ENCODE data around the gene EYA2. TPM values are rescaled to one million over a fixed set of nuclear protein-coding genes. Genes with fewer than 3 reads are reported as not detected.

EYA2 gene
- total and polyA plus RNA-seq, 5 experiments from 2014 or later: not detected

- Mint-ChIP-seq H3K27ac (peak overlapping the region in 1 of 10 donors; percentile 85), H3K4me3 (no peak overlapping the region), H3K36me3 (peaks cover 0 to 2% (median 0%) of the 10 kb centered on the region in 3 donors), H3K9me3 (peaks cover 0 to 7% (median 0%) of the 10 kb centered on the region in 9 donors), H3K4me1 (peaks cover 0 to 2% (median 0%) of the 10 kb centered on the region in 4 donors), H3K27me3 (peaks cover 4 to 33% (median 11%) of the 10 kb centered on the region in 5 donors)
- DNase-seq (no peak), ATAC-seq (no peak)
- POLR2A ChIA-PET: no interaction called here
Measured at GRCh38 chr20:46965477-46965876, 70.8 kb downstream of the EYA2 start.

- Mint-ChIP-seq H3K4me1 (peaks cover 0 to 6% (median 1%) of the 10 kb centered on the region in 4 donors), H3K9me3 (peaks cover 0 to 5% (median 0%) of the 10 kb centered on the region in 9 donors), H3K4me3 (no peak overlapping the region), H3K36me3 (peaks cover 0 to 2% (median 0%) of the 10 kb centered on the region in 3 donors), H3K27me3 (peaks cover 1 to 54% (median 8%) of the 10 kb centered on the region in 5 donors), H3K27ac (no peak overlapping the region)
- DNase-seq (no peak), ATAC-seq (no peak)
- POLR2A ChIA-PET: no interaction called here
Measured at GRCh38 chr20:46967646-46968045, 73.0 kb downstream of the EYA2 start.

GRCh38 chr20:46970937-46971630 is 76.4 kb downstream of the EYA2 start:
- Mint-ChIP-seq H3K27me3 (peaks cover 1 to 44% (median 11%) of the 10 kb centered on the region in 5 donors), H3K4me1 (peaks cover 0 to 6% (median 1%) of the 10 kb centered on the region in 4 donors), H3K4me3 (no peak overlapping the region), H3K27ac (no peak overlapping the region), H3K36me3 (peaks cover 0 to 2% (median 0%) of the 10 kb centered on the region in 3 donors), H3K9me3 (peaks cover 0 to 5% (median 0%) of the 10 kb centered on the region in 9 donors)
- DNase-seq (peak in 1 of 10 donors; percentile 3), ATAC-seq (no peak)
- POLR2A ChIA-PET: no interaction called here

- ATAC-seq (no peak), DNase-seq (no peak)
- Mint-ChIP-seq H3K4me1 (peaks cover 0 to 6% (median 2%) of the 10 kb centered on the region in 4 donors), H3K27me3 (peaks cover 4 to 61% (median 24%) of the 10 kb centered on the region in 5 donors), H3K27ac (no peak overlapping the region), H3K9me3 (peaks cover 0 to 3% (median 0%) of the 10 kb centered on the region in 9 donors), H3K36me3 (no peaks in the 10 kb centered on the region), H3K4me3 (no peak overlapping the region)
- POLR2A ChIA-PET: no interaction called here
Measured at GRCh38 chr20:46973766-46974165, 79.1 kb downstream of the EYA2 start.

GRCh38 chr20:46974669-46975434 is 80.2 kb downstream of the EYA2 start:
- no peaks in the 10 kb centered on the region for H3K9me3 Mint-ChIP-seq
- peaks cover 8 to 66% (median 27%) of the 10 kb centered on the region in 5 donors for H3K27me3 Mint-ChIP-seq
- ATAC-seq: no peak
- peaks cover 0 to 6% (median under 1%) of the 10 kb centered on the region in 4 donors for H3K4me1 Mint-ChIP-seq
- H3K27ac Mint-ChIP-seq: no peak overlapping the region
- H3K4me3 Mint-ChIP-seq: no peak overlapping the region
- no peaks in the 10 kb centered on the region for H3K36me3 Mint-ChIP-seq
- POLR2A ChIA-PET: no interaction called here
- no peak for DNase-seq

GRCh38 chr20:46975976-46976375 is 81.3 kb downstream of the EYA2 start:
- H3K27ac Mint-ChIP-seq: no peak overlapping the region
- DNase-seq (no peak), ATAC-seq (no peak)
- peaks cover 0 to 6% (median under 1%) of the 10 kb centered on the region in 4 donors for H3K4me1 Mint-ChIP-seq
- no peak overlapping the region for H3K4me3 Mint-ChIP-seq
- POLR2A ChIA-PET: no interaction called here
- H3K9me3 Mint-ChIP-seq: peaks cover 0 to 5% (median 0%) of the 10 kb centered on the region in 9 donors
- peaks cover 8 to 66% (median 30%) of the 10 kb centered on the region in 5 donors for H3K27me3 Mint-ChIP-seq
- H3K36me3 Mint-ChIP-seq: no peaks in the 10 kb centered on the region

GRCh38 chr20:46977204-46977603 is 82.6 kb downstream of the EYA2 start:
- Mint-ChIP-seq H3K27ac (no peak overlapping the region), H3K4me1 (peaks cover 0 to 2% (median 0%) of the 10 kb centered on the region in 4 donors), H3K36me3 (no peaks in the 10 kb centered on the region), H3K4me3 (no peak overlapping the region), H3K27me3 (peaks cover 13 to 55% (median 31%) of the 10 kb centered on the region in 5 donors), H3K9me3 (peaks cover under 1 to 10% (median 3%) of the 10 kb centered on the region in 9 donors)
- DNase-seq (no peak), ATAC-seq (no peak)
- POLR2A ChIA-PET: no interaction called here

- peaks cover 0 to 2% (median under 1%) of the 10 kb centered on the region in 3 donors for H3K36me3 Mint-ChIP-seq
- DNase-seq: no peak
- H3K4me3 Mint-ChIP-seq: no peak overlapping the region
- peaks cover 4 to 18% (median 12%) of the 10 kb centered on the region in 9 donors for H3K9me3 Mint-ChIP-seq
- H3K27ac Mint-ChIP-seq: peak overlapping the region in 1 of 10 donors; percentile 4
- H3K4me1 Mint-ChIP-seq: peaks cover 0 to 2% (median 0%) of the 10 kb centered on the region in 4 donors
- POLR2A ChIA-PET: no interaction called here
- peaks cover 16 to 46% (median 35%) of the 10 kb centered on the region in 5 donors for H3K27me3 Mint-ChIP-seq
- ATAC-seq: no peak
Measured at GRCh38 chr20:46977909-46978588, 83.4 kb downstream of the EYA2 start.

- H3K27ac Mint-ChIP-seq: peak overlapping the region in 1 of 10 donors; percentile 71
- H3K9me3 Mint-ChIP-seq: peaks cover 6 to 25% (median 20%) of the 10 kb centered on the region in 9 donors
- H3K27me3 Mint-ChIP-seq: peaks cover 16 to 40% (median 30%) of the 10 kb centered on the region in 5 donors
- POLR2A ChIA-PET: no interaction called here
- H3K36me3 Mint-ChIP-seq: peaks cover 0 to 8% (median 2%) of the 10 kb centered on the region in 3 donors
- no peak for ATAC-seq
- no peak overlapping the region for H3K4me3 Mint-ChIP-seq
- DNase-seq: no peak
- peaks cover 0 to 2% (median 0%) of the 10 kb centered on the region in 4 donors for H3K4me1 Mint-ChIP-seq
Measured at GRCh38 chr20:46978951-46979491, 84.4 kb downstream of the EYA2 start.

- peaks cover 6 to 32% (median 20%) of the 10 kb centered on the region in 9 donors for H3K9me3 Mint-ChIP-seq
- peaks cover 0 to 8% (median 2%) of the 10 kb centered on the region in 3 donors for H3K36me3 Mint-ChIP-seq
- ATAC-seq (no peak), DNase-seq (no peak)
- H3K27ac Mint-ChIP-seq: peak overlapping the region in 1 of 10 donors; percentile 71
- POLR2A ChIA-PET: no interaction called here
- H3K4me1 Mint-ChIP-seq: peaks cover 0 to 2% (median 0%) of the 10 kb centered on the region in 4 donors
- peaks cover 16 to 46% (median 30%) of the 10 kb centered on the region in 5 donors for H3K27me3 Mint-ChIP-seq
- no peak overlapping the region for H3K4me3 Mint-ChIP-seq
Measured at GRCh38 chr20:46979603-46980241, 85.1 kb downstream of the EYA2 start.

GRCh38 chr20:46981184-46981583 is 86.5 kb downstream of the EYA2 start:
- ATAC-seq: no peak
- peaks cover 0 to 8% (median 2%) of the 10 kb centered on the region in 3 donors for H3K36me3 Mint-ChIP-seq
- POLR2A ChIA-PET: no interaction called here
- H3K4me3 Mint-ChIP-seq: no peak overlapping the region
- peaks cover 6 to 37% (median 20%) of the 10 kb centered on the region in 9 donors for H3K9me3 Mint-ChIP-seq
- no peak overlapping the region for H3K27ac Mint-ChIP-seq
- H3K27me3 Mint-ChIP-seq: peaks cover 16 to 55% (median 34%) of the 10 kb centered on the region in 5 donors
- H3K4me1 Mint-ChIP-seq: peaks cover 0 to 2% (median 0%) of the 10 kb centered on the region in 4 donors
- no peak for DNase-seq

- no peak for DNase-seq
- H3K4me3 Mint-ChIP-seq: no peak overlapping the region
- no peaks in the 10 kb centered on the region for H3K4me1 Mint-ChIP-seq
- peaks cover 6 to 37% (median 20%) of the 10 kb centered on the region in 9 donors for H3K9me3 Mint-ChIP-seq
- peak overlapping the region in 1 of 10 donors; percentile 7 for H3K27ac Mint-ChIP-seq
- peaks cover 0 to 8% (median 2%) of the 10 kb centered on the region in 3 donors for H3K36me3 Mint-ChIP-seq
- POLR2A ChIA-PET: no interaction called here
- ATAC-seq: no peak
- H3K27me3 Mint-ChIP-seq: peaks cover 15 to 41% (median 22%) of the 10 kb centered on the region in 5 donors
Measured at GRCh38 chr20:46983466-46983865, 88.8 kb downstream of the EYA2 start.

Measured in naive thymus-derived CD8-positive, alpha-beta T cell (primary cell).